Measurements from ENCODE around the gene MEOX2.

The MEOX2 gene

GRCh38 chr7:15707570-15707969 is 21.1 kb upstream of the MEOX2 start:
- Histone ChIP-seq H3K4me3 (no peak overlapping the region), H3K27ac (no peak overlapping the region), H3K9ac (ENCODE audit: insufficient read length) (no peak overlapping the region), H3K9me3 (ENCODE audit: low read depth, low read length) (no peaks in the 10 kb centered on the region), H3K36me3 (ENCODE audit: insufficient read depth, low read length) (no peaks in the 10 kb centered on the region)
- no peak for TF ChIP-seq POLR2AphosphoS5 (IDR thresholded peaks at IDR 0.05; ENCODE audit: borderline replicate concordance, low read depth, low read length)
- TF ChIP-seq EZH2 (IDR thresholded peaks at IDR 0.05) = no peak
- TF ChIP-seq FOXP2 (optimal IDR thresholded peaks at IDR 0.05; ENCODE audit: control extremely low read depth, extremely low read length, insufficient read depth) = no peak
- DNase-seq (ENCODE audit: low read depth, low spot score) = no peak

GRCh38 chr7:15703732-15704131 is 17.2 kb upstream of the MEOX2 start:
- no peak overlapping the region for H3K27ac ChIP-seq
- no peak for DNase-seq (ENCODE audit: low read depth, low spot score)
- TF ChIP-seq FOXP2 (optimal IDR thresholded peaks at IDR 0.05; ENCODE audit: control extremely low read depth, extremely low read length, insufficient read depth) (no peak), POLR2AphosphoS5 (IDR thresholded peaks at IDR 0.05; ENCODE audit: borderline replicate concordance, low read depth, low read length) (no peak), EZH2 (IDR thresholded peaks at IDR 0.05) (no peak)
- no peaks in the 10 kb centered on the region for H3K36me3 ChIP-seq (ENCODE audit: insufficient read depth, low read length)
- H3K9ac ChIP-seq (ENCODE audit: insufficient read length) = no peak overlapping the region
- H3K4me3 ChIP-seq = no peak overlapping the region
- no peaks in the 10 kb centered on the region for H3K9me3 ChIP-seq (ENCODE audit: low read depth, low read length)

GRCh38 chr7:15692501-15693020 is 6.1 kb upstream of the MEOX2 start:
- no peak for DNase-seq (ENCODE audit: low read depth, low spot score)
- no peak overlapping the region for H3K4me3 ChIP-seq
- no peaks in the 10 kb centered on the region for H3K9me3 ChIP-seq (ENCODE audit: low read depth, low read length)
- no peak for TF ChIP-seq FOXP2 (optimal IDR thresholded peaks at IDR 0.05; ENCODE audit: control extremely low read depth, extremely low read length, insufficient read depth)
- TF ChIP-seq POLR2AphosphoS5 (IDR thresholded peaks at IDR 0.05; ENCODE audit: borderline replicate concordance, low read depth, low read length) = no peak
- no peak overlapping the region for H3K9ac ChIP-seq (ENCODE audit: insufficient read length)
- H3K36me3 ChIP-seq (ENCODE audit: insufficient read depth, low read length) = no peaks in the 10 kb centered on the region
- H3K27ac ChIP-seq = no peak overlapping the region

- no peak for DNase-seq (ENCODE audit: low read depth, low spot score)
- H3K36me3 ChIP-seq (ENCODE audit: insufficient read depth, low read length) = no peaks in the 10 kb centered on the region
- no peak overlapping the region for H3K4me3 ChIP-seq
- H3K9ac ChIP-seq (ENCODE audit: insufficient read length) = no peak overlapping the region
- no peak for TF ChIP-seq FOXP2 (optimal IDR thresholded peaks at IDR 0.05; ENCODE audit: control extremely low read depth, extremely low read length, insufficient read depth)
- no peak overlapping the region for H3K27ac ChIP-seq
- H3K9me3 ChIP-seq (ENCODE audit: low read depth, low read length) = no peaks in the 10 kb centered on the region
These were observed 2.4 kb upstream of the MEOX2 start for GRCh38 chr7:15688911-15689310.

- no peak for DNase-seq (ENCODE audit: low read depth, low spot score)
- Histone ChIP-seq H3K9ac (ENCODE audit: insufficient read length) (no peak overlapping the region), H3K4me3 (no peak overlapping the region), H3K27ac (no peak overlapping the region), H3K36me3 (ENCODE audit: insufficient read depth, low read length) (no peaks in the 10 kb centered on the region), H3K9me3 (ENCODE audit: low read depth, low read length) (no peaks in the 10 kb centered on the region)
- no peak for TF ChIP-seq FOXP2 (optimal IDR thresholded peaks at IDR 0.05; ENCODE audit: control extremely low read depth, extremely low read length, insufficient read depth)
- TF ChIP-seq POLR2AphosphoS5 (IDR thresholded peaks at IDR 0.05; ENCODE audit: borderline replicate concordance, low read depth, low read length) = no peak
- TF ChIP-seq EZH2 (IDR thresholded peaks at IDR 0.05) = no peak
These were observed 1.8 kb upstream of the MEOX2 start for GRCh38 chr7:15688279-15688626.

- no peak overlapping the region; the same call in 1 of the 2 replicates for H3K4me3 ChIP-seq
- no peaks in the 10 kb centered on the region for H3K9me3 ChIP-seq (ENCODE audit: low read depth, low read length)
- no peak overlapping the region for H3K27ac ChIP-seq
- TF ChIP-seq FOXP2 (optimal IDR thresholded peaks at IDR 0.05; ENCODE audit: control extremely low read depth, extremely low read length, insufficient read depth) (no peak), EZH2 (IDR thresholded peaks at IDR 0.05) (no peak)
- DNase-seq (ENCODE audit: low read depth, low spot score) = no peak
- H3K9ac ChIP-seq (ENCODE audit: insufficient read length) = no peak overlapping the region
- no peaks in the 10 kb centered on the region for H3K36me3 ChIP-seq (ENCODE audit: insufficient read depth, low read length)
These were observed 1.2 kb upstream of the MEOX2 start for GRCh38 chr7:15687546-15688278.

GRCh38 chr7:15686957-15687545 is 568 bp upstream of the MEOX2 start:
- Histone ChIP-seq H3K9ac (ENCODE audit: insufficient read length) (no peak overlapping the region), H3K9me3 (ENCODE audit: low read depth, low read length) (no peaks in the 10 kb centered on the region), H3K36me3 (ENCODE audit: insufficient read depth, low read length) (no peaks in the 10 kb centered on the region), H3K4me3 (peak overlapping the region; percentile 81), H3K27ac (no peak overlapping the region)
- no peak for DNase-seq (ENCODE audit: low read depth, low spot score)
- TF ChIP-seq FOXP2 (optimal IDR thresholded peaks at IDR 0.05; ENCODE audit: control extremely low read depth, extremely low read length, insufficient read depth) (no peak), EZH2 (IDR thresholded peaks at IDR 0.05) (no peak), POLR2AphosphoS5 (IDR thresholded peaks at IDR 0.05; ENCODE audit: borderline replicate concordance, low read depth, low read length) (no peak)

- Histone ChIP-seq H3K36me3 (ENCODE audit: insufficient read depth, low read length) (no peaks in the 10 kb centered on the region), H3K9ac (ENCODE audit: insufficient read length) (no peak overlapping the region), H3K9me3 (ENCODE audit: low read depth, low read length) (no peaks in the 10 kb centered on the region), H3K27ac (no peak overlapping the region), H3K4me3 (peak overlapping the region; percentile 81)
- TF ChIP-seq POLR2AphosphoS5 (IDR thresholded peaks at IDR 0.05; ENCODE audit: borderline replicate concordance, low read depth, low read length) = no peak
- TF ChIP-seq EZH2 (IDR thresholded peaks at IDR 0.05) = peak; percentile 27
- DNase-seq (ENCODE audit: low read depth, low spot score) = no peak
These were observed 857 bp downstream of the MEOX2 start for GRCh38 chr7:15685358-15686294.
